ENCODE results near the gene RUSC2. TPM values are rescaled to one million over a fixed set of nuclear protein-coding genes. Genes with fewer than 3 reads are reported as not detected.

RUSC2 gene
- total RNA-seq, 1 experiment from 2014 or later: 10.7 TPM

GRCh38 chr9:35518225-35518821, 28.4 kb downstream of the RUSC2 start:
- H3K79me2 ChIP-seq (ENCODE audit: low read length): peaks cover 58% of the 10 kb centered on the region
- no peaks in the 10 kb centered on the region for H3K9me2 ChIP-seq (replicated peaks; ENCODE audit: low read length)
- no TSS peak for BruUV-seq (replicated peaks)
- peaks cover 68% of the 10 kb centered on the region for H3K4me1 ChIP-seq (ENCODE audit: insufficient read depth, low read length)
- H3F3A ChIP-seq (ENCODE audit: low read length, unreplicated experiment): peaks cover 6% of the 10 kb centered on the region
- H2AFZ ChIP-seq (ENCODE audit: low read length): no peak overlapping the region
- ATAC-seq: peak; percentile 91
- intact Hi-C loops (cut with micrococcal nuclease): loop anchor here (1.0 kb wide), 1 partner anchor 28 kb away; the partner anchor contains the start of gene RUSC2
- H3K4me2 ChIP-seq (ENCODE audit: low read length): peak overlapping the region; percentile 58
- H3K9ac ChIP-seq (ENCODE audit: low read length): no peak overlapping the region
- POLR2A ChIA-PET (ENCODE audit: unreplicated experiment): interaction anchor here (0.7 kb wide), 1 partner anchor 95 kb away, joined by 3 read pairs; no protein-coding TSS in a partner anchor
- H3K27ac ChIP-seq (ENCODE audit: low read length): peak overlapping the region; percentile 53
- peak; percentile 95 for DNase-seq
- CTCF ChIA-PET: interaction anchor here (0.6 to 1.7 kb wide), 2 partner anchors 12 to 36 kb away, joined by 4 to 7 read pairs; no protein-coding TSS in a partner anchor
- 0 out of 2 replicates have a peak, but pooled peaks cover 2% of the 10 kb centered on the region for H3K36me3 ChIP-seq (ENCODE audit: low read depth, low read length)
- H4K20me1 ChIP-seq (ENCODE audit: low read length): no peaks in the 10 kb centered on the region
- H3K27me3 ChIP-seq (ENCODE audit: low read length): no peaks in the 10 kb centered on the region
- H3K9me3 ChIP-seq (ENCODE audit: low read length): no peaks in the 10 kb centered on the region
- peak overlapping the region; percentile 10; the same call in 1 of the 2 replicates for H3K4me3 ChIP-seq (ENCODE audit: low read length)
- TF ChIP-seq CTCF (conservative IDR thresholded peaks at IDR 0.05; ENCODE audit: low read depth, low read length) (no peak), EZH2phosphoT487 (IDR thresholded peaks at IDR 0.05; ENCODE audit: borderline replicate concordance, low read length) (no peak), EZH2 (IDR thresholded peaks at IDR 0.05; ENCODE audit: low read length, unreplicated experiment) (no peak)

- POLR2A ChIA-PET (ENCODE audit: unreplicated experiment): interaction anchor here (0.5 kb wide), 1 partner anchor 10 kb away, joined by 4 read pairs; no protein-coding TSS in a partner anchor
- H3F3A ChIP-seq (ENCODE audit: low read length, unreplicated experiment): peaks cover 6% of the 10 kb centered on the region
- no peak overlapping the region for H2AFZ ChIP-seq (ENCODE audit: low read length)
- H3K9ac ChIP-seq (ENCODE audit: low read length): no peak overlapping the region
- H3K27ac ChIP-seq (ENCODE audit: low read length): peak overlapping the region; percentile 53
- no peak for TF ChIP-seq EZH2 (IDR thresholded peaks at IDR 0.05; ENCODE audit: low read length, unreplicated experiment)
- TF ChIP-seq CTCF (conservative IDR thresholded peaks at IDR 0.05; ENCODE audit: low read depth, low read length): no peak
- TF ChIP-seq EZH2phosphoT487 (IDR thresholded peaks at IDR 0.05; ENCODE audit: borderline replicate concordance, low read length): no peak
- no peaks in the 10 kb centered on the region for H3K27me3 ChIP-seq (ENCODE audit: low read length)
- 0 out of 2 replicates have a peak, but pooled peaks cover 2% of the 10 kb centered on the region for H3K36me3 ChIP-seq (ENCODE audit: low read depth, low read length)
- BruUV-seq (replicated peaks): no TSS peak
- H3K79me2 ChIP-seq (ENCODE audit: low read length): peaks cover 56% of the 10 kb centered on the region
- H3K4me3 ChIP-seq (ENCODE audit: low read length): peak overlapping the region; percentile 10; the same call in 1 of the 2 replicates
- no peaks in the 10 kb centered on the region for H3K9me3 ChIP-seq (ENCODE audit: low read length)
- ATAC-seq (no peak), DNase-seq (peak; percentile 70)
- H4K20me1 ChIP-seq (ENCODE audit: low read length): no peaks in the 10 kb centered on the region
- H3K4me1 ChIP-seq (ENCODE audit: insufficient read depth, low read length): peaks cover 68% of the 10 kb centered on the region
- H3K4me2 ChIP-seq (ENCODE audit: low read length): peak overlapping the region; percentile 38
- intact Hi-C loops (cut with micrococcal nuclease): loop anchor here (1.0 kb wide), 1 partner anchor 29 kb away; the partner anchor contains the start of gene RUSC2
- H3K9me2 ChIP-seq (replicated peaks; ENCODE audit: low read length): no peaks in the 10 kb centered on the region
- CTCF ChIA-PET: interaction anchor here (0.6 to 1.7 kb wide), 2 partner anchors 13 to 35 kb away, joined by 4 to 7 read pairs; no protein-coding TSS in a partner anchor
Measured at GRCh38 chr9:35518981-35519679, 29.2 kb downstream of the RUSC2 start.

Data from PC-3 (cell line).